Measurements from ENCODE around the gene HYDIN.

DNA sequence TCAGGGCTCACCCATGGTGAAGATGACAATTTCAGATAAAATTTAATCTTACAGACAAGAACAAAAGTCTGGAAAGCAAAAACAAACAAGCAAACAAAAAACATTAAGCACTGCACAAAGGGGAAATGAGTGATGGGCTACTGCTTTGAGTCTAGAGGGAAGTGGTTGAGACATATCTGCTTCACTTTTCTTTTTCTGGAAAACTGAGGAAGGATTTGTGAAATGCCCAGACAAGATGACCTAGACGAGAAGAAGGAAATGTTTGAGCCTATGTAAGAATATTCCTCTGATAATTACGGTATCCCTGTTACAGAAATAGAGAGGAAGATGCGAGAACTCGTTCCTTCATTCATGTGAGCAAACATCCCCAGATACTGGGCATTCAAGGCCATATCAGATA is 11.5 kb upstream of the HYDIN start:
- no peak for TF ChIP-seq RFX5 (IDR thresholded peaks at IDR 0.05; ENCODE audit: low read length)
- TF ChIP-seq, protein P1, sequence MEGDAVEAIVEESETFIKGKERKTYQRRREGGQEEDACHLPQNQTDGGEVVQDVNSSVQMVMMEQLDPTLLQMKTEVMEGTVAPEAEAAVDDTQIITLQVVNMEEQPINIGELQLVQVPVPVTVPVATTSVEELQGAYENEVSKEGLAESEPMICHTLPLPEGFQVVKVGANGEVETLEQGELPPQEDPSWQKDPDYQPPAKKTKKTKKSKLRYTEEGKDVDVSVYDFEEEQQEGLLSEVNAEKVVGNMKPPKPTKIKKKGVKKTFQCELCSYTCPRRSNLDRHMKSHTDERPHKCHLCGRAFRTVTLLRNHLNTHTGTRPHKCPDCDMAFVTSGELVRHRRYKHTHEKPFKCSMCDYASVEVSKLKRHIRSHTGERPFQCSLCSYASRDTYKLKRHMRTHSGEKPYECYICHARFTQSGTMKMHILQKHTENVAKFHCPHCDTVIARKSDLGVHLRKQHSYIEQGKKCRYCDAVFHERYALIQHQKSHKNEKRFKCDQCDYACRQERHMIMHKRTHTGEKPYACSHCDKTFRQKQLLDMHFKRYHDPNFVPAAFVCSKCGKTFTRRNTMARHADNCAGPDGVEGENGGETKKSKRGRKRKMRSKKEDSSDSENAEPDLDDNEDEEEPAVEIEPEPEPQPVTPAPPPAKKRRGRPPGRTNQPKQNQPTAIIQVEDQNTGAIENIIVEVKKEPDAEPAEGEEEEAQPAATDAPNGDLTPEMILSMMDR (IDR thresholded peaks at IDR 0.05): no peak
- no peak for TF ChIP-seq EP300 (IDR thresholded peaks at IDR 0.05; ENCODE audit: borderline replicate concordance in 1 of 2, low read depth in 1 of 2, low read length in 1 of 2)
- no peak for TF ChIP-seq RAD21 (IDR thresholded peaks at IDR 0.05; ENCODE audit: low read length)
- TF ChIP-seq, protein P2, sequence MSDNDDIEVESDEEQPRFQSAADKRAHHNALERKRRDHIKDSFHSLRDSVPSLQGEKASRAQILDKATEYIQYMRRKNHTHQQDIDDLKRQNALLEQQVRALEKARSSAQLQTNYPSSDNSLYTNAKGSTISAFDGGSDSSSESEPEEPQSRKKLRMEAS (IDR thresholded peaks at IDR 0.05; ENCODE audit: low read depth): no peak
- TF ChIP-seq TAF1 (IDR thresholded peaks at IDR 0.05; ENCODE audit: borderline replicate concordance, low read depth, low read length): no peak
- TF ChIP-seq YY1 (IDR thresholded peaks at IDR 0.05; ENCODE audit: low read depth): no peak
- no peak for TF ChIP-seq JUND (IDR thresholded peaks at IDR 0.05)
- TF ChIP-seq GABPA (IDR thresholded peaks at IDR 0.05; ENCODE audit: low read depth): no peak
- no peak for TF ChIP-seq POLR2AphosphoS5 (IDR thresholded peaks at IDR 0.05; ENCODE audit: low read depth, low read length)
- TF ChIP-seq, protein P3, sequence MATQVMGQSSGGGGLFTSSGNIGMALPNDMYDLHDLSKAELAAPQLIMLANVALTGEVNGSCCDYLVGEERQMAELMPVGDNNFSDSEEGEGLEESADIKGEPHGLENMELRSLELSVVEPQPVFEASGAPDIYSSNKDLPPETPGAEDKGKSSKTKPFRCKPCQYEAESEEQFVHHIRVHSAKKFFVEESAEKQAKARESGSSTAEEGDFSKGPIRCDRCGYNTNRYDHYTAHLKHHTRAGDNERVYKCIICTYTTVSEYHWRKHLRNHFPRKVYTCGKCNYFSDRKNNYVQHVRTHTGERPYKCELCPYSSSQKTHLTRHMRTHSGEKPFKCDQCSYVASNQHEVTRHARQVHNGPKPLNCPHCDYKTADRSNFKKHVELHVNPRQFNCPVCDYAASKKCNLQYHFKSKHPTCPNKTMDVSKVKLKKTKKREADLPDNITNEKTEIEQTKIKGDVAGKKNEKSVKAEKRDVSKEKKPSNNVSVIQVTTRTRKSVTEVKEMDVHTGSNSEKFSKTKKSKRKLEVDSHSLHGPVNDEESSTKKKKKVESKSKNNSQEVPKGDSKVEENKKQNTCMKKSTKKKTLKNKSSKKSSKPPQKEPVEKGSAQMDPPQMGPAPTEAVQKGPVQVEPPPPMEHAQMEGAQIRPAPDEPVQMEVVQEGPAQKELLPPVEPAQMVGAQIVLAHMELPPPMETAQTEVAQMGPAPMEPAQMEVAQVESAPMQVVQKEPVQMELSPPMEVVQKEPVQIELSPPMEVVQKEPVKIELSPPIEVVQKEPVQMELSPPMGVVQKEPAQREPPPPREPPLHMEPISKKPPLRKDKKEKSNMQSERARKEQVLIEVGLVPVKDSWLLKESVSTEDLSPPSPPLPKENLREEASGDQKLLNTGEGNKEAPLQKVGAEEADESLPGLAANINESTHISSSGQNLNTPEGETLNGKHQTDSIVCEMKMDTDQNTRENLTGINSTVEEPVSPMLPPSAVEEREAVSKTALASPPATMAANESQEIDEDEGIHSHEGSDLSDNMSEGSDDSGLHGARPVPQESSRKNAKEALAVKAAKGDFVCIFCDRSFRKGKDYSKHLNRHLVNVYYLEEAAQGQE (IDR thresholded peaks at IDR 0.05; ENCODE audit: low read depth, low read length): no peak
- no peak for TF ChIP-seq MXI1 (IDR thresholded peaks at IDR 0.05; ENCODE audit: low read depth, low read length)
- TF ChIP-seq, protein P4, sequence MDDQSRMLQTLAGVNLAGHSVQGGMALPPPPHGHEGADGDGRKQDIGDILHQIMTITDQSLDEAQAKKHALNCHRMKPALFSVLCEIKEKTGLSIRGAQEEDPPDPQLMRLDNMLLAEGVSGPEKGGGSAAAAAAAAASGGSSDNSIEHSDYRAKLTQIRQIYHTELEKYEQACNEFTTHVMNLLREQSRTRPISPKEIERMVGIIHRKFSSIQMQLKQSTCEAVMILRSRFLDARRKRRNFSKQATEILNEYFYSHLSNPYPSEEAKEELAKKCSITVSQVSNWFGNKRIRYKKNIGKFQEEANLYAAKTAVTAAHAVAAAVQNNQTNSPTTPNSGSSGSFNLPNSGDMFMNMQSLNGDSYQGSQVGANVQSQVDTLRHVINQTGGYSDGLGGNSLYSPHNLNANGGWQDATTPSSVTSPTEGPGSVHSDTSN (IDR thresholded peaks at IDR 0.05): no peak
- no peak for TF ChIP-seq FOSL2 (IDR thresholded peaks at IDR 0.05; ENCODE audit: borderline replicate concordance, low read depth)
